ENCODE results near the gene SCAPER. TPM values are rescaled to one million over a fixed set of nuclear protein-coding genes. Genes with fewer than 3 reads are reported as not detected.

SCAPER gene
- total RNA-seq, 1 donor from 2014 or later: 58.0 TPM

DNA sequence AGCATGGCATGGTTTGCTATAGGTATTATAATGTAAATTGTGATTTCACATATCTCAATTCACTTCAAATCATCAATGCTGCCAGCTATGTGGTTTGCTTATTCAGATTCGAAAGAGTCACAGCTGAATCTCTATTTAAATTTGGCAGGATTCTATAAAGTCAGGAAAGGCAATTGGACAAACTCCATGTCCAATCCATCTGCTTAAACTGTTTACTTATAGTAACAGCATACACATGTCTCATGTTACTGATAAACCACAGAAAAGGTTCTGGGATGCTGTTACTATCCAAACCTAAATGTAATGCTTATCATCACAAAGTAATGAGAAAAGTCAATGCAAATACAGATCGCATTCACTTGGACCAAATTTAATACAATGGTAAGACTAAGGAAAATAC is 338.9 kb downstream of the SCAPER start:
- Mint-ChIP-seq H3K4me1 (ENCODE audit: low read depth, unreplicated experiment) (no peaks in the 10 kb centered on the region), H3K36me3 (ENCODE audit: unreplicated experiment) (no peaks in the 10 kb centered on the region), H3K9me3 (ENCODE audit: unreplicated experiment) (no peaks in the 10 kb centered on the region), H3K27ac (ENCODE audit: unreplicated experiment) (no peak overlapping the region), H3K4me3 (ENCODE audit: unreplicated experiment) (no peak overlapping the region), H3K27me3 (ENCODE audit: unreplicated experiment) (no peaks in the 10 kb centered on the region)
- DNase-seq: no peak
- TF ChIP-seq, protein P1, sequence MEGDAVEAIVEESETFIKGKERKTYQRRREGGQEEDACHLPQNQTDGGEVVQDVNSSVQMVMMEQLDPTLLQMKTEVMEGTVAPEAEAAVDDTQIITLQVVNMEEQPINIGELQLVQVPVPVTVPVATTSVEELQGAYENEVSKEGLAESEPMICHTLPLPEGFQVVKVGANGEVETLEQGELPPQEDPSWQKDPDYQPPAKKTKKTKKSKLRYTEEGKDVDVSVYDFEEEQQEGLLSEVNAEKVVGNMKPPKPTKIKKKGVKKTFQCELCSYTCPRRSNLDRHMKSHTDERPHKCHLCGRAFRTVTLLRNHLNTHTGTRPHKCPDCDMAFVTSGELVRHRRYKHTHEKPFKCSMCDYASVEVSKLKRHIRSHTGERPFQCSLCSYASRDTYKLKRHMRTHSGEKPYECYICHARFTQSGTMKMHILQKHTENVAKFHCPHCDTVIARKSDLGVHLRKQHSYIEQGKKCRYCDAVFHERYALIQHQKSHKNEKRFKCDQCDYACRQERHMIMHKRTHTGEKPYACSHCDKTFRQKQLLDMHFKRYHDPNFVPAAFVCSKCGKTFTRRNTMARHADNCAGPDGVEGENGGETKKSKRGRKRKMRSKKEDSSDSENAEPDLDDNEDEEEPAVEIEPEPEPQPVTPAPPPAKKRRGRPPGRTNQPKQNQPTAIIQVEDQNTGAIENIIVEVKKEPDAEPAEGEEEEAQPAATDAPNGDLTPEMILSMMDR (IDR thresholded peaks at IDR 0.05; ENCODE audit: partially characterized antibody, unreplicated experiment): no peak

DNA sequence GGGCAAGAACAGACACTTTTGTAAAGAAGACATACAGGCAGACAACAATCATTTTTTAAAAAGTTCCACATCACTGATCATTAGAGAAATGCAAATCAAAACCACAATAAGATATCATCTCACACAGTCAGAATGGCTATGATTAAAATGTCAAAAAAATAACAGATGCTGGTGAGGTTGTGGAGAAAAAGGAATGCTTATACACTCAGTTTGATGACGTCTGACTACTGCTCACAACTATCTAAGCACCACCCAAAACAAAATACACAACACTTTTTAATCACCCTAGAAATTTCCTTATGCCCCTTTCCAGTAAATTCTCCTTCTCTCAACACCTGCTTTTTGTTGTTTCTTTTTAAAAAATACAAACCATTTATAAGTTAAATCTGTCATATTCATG is 339.8 kb downstream of the SCAPER start:
- Mint-ChIP-seq H3K36me3 (ENCODE audit: unreplicated experiment) (no peaks in the 10 kb centered on the region), H3K27me3 (ENCODE audit: unreplicated experiment) (no peaks in the 10 kb centered on the region), H3K4me3 (ENCODE audit: unreplicated experiment) (no peak overlapping the region), H3K9me3 (ENCODE audit: unreplicated experiment) (no peaks in the 10 kb centered on the region), H3K27ac (ENCODE audit: unreplicated experiment) (no peak overlapping the region), H3K4me1 (ENCODE audit: low read depth, unreplicated experiment) (no peaks in the 10 kb centered on the region)
- TF ChIP-seq, protein P1 (IDR thresholded peaks at IDR 0.05; ENCODE audit: partially characterized antibody, unreplicated experiment): no peak
- no peak for DNase-seq

DNA sequence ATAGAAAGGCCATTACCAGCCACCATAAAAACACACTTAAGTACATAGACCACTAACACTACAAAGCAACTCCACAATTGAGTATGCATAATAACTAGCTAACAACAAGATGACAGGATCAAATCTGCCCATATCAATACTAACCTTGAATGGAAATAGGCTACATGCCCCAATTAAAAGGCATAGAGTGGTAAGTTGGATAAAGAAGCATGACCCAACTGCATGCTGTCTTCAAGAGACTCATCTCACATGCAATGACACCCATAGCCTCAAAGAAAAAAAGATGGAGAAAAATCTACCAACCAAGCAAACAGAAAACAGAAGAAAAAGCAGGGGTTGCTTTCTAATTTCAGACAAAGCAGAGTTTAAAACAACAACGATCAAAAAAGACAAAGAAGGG is 349.9 kb downstream of the SCAPER start:
- peaks cover 5% of the 10 kb centered on the region for H3K36me3 Mint-ChIP-seq (ENCODE audit: unreplicated experiment)
- DNase-seq: no peak
- no peaks in the 10 kb centered on the region for H3K4me1 Mint-ChIP-seq (ENCODE audit: low read depth, unreplicated experiment)
- no peak overlapping the region for H3K27ac Mint-ChIP-seq (ENCODE audit: unreplicated experiment)
- TF ChIP-seq, protein P1 (IDR thresholded peaks at IDR 0.05; ENCODE audit: partially characterized antibody, unreplicated experiment): no peak
- H3K27me3 Mint-ChIP-seq (ENCODE audit: unreplicated experiment): peaks cover 5% of the 10 kb centered on the region
- peaks cover 9% of the 10 kb centered on the region for H3K9me3 Mint-ChIP-seq (ENCODE audit: unreplicated experiment)
- no peak overlapping the region for H3K4me3 Mint-ChIP-seq (ENCODE audit: unreplicated experiment)

DNA sequence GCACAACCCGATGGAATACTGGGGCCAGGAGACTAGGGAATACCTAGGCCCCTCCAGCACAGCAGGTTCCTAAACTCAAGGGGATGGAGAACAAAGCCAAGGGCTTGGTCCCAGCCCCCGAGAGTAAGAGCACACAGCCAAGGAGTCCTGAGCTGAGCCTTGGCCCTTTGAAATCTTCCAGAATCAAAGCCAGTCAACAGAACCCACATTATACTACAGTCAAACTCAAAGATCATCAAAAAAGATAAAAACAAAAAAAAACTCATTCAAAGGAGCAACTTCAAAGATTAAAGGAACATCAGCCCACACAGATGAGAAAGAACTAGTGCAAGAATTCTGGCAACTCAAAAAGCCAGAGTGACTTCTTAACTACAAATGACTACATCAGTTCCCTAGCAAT is 351.6 kb downstream of the SCAPER start:
- Mint-ChIP-seq H3K27me3 (ENCODE audit: unreplicated experiment) (peaks cover 5% of the 10 kb centered on the region), H3K27ac (ENCODE audit: unreplicated experiment) (no peak overlapping the region), H3K36me3 (ENCODE audit: unreplicated experiment) (peaks cover 5% of the 10 kb centered on the region), H3K9me3 (ENCODE audit: unreplicated experiment) (peaks cover 9% of the 10 kb centered on the region), H3K4me3 (ENCODE audit: unreplicated experiment) (no peak overlapping the region), H3K4me1 (ENCODE audit: low read depth, unreplicated experiment) (no peaks in the 10 kb centered on the region)
- no peak for DNase-seq
- TF ChIP-seq, protein P1 (IDR thresholded peaks at IDR 0.05; ENCODE audit: partially characterized antibody, unreplicated experiment): no peak

DNA sequence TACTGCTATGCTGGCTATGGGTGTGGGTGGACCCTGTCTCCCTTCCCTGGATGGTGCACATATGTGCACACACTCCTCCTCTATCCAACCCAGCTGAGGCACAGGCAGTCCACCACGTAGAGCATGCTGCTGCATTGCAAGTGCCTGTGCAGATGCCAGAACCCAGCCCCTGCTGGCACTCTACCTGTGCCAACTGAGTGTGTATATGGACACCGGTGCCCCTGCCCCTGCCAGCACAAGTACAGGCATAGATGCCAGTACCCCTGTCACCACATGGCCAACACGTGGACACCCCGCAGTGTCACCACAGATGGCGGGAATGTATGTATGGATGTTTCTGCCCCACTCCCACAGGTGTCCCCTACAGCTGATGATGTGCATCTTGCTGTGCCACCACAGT is 352.0 kb downstream of the SCAPER start:
- Mint-ChIP-seq H3K4me3 (ENCODE audit: unreplicated experiment) (no peak overlapping the region), H3K36me3 (ENCODE audit: unreplicated experiment) (peaks cover 5% of the 10 kb centered on the region), H3K27ac (ENCODE audit: unreplicated experiment) (no peak overlapping the region), H3K4me1 (ENCODE audit: low read depth, unreplicated experiment) (no peaks in the 10 kb centered on the region), H3K9me3 (ENCODE audit: unreplicated experiment) (peaks cover 9% of the 10 kb centered on the region), H3K27me3 (ENCODE audit: unreplicated experiment) (peaks cover 5% of the 10 kb centered on the region)
- TF ChIP-seq, protein P1 (IDR thresholded peaks at IDR 0.05; ENCODE audit: partially characterized antibody, unreplicated experiment): no peak
- DNase-seq: no peak
